ENCODE measurements around the gene KCNK10. TPM values are rescaled to one million over a fixed set of nuclear protein-coding genes. Genes with fewer than 3 reads are reported as not detected.

Gene KCNK10
- total RNA-seq, 4 donors from 2014 or later: 0.10 to 0.38 TPM; not detected in 2

- DNase-seq: no peak
- no peak overlapping the region for H3K27ac ChIP-seq
- TF ChIP-seq, protein P1, sequence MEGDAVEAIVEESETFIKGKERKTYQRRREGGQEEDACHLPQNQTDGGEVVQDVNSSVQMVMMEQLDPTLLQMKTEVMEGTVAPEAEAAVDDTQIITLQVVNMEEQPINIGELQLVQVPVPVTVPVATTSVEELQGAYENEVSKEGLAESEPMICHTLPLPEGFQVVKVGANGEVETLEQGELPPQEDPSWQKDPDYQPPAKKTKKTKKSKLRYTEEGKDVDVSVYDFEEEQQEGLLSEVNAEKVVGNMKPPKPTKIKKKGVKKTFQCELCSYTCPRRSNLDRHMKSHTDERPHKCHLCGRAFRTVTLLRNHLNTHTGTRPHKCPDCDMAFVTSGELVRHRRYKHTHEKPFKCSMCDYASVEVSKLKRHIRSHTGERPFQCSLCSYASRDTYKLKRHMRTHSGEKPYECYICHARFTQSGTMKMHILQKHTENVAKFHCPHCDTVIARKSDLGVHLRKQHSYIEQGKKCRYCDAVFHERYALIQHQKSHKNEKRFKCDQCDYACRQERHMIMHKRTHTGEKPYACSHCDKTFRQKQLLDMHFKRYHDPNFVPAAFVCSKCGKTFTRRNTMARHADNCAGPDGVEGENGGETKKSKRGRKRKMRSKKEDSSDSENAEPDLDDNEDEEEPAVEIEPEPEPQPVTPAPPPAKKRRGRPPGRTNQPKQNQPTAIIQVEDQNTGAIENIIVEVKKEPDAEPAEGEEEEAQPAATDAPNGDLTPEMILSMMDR (IDR thresholded peaks at IDR 0.05): no peak
- no peak for TF ChIP-seq POLR2A (IDR thresholded peaks at IDR 0.05)
- no peaks in the 10 kb centered on the region for H3K36me3 ChIP-seq
- H3K27me3 ChIP-seq: no peaks in the 10 kb centered on the region
- H3K4me3 ChIP-seq (replicated peaks in 1 of 3): no peak overlapping the region
- H3K9me3 ChIP-seq: no peaks in the 10 kb centered on the region
- H3K4me1 ChIP-seq: no peaks in the 10 kb centered on the region
- intact Hi-C loops (cut with DNase I): no loop called here
- WGBS, 2 donors: 63 to 66% methylated on average over 1 of the region's 1 CpG
These were observed 71.4 kb downstream of the KCNK10 start for GRCh38 chr14:88251650-88252049.

DNA sequence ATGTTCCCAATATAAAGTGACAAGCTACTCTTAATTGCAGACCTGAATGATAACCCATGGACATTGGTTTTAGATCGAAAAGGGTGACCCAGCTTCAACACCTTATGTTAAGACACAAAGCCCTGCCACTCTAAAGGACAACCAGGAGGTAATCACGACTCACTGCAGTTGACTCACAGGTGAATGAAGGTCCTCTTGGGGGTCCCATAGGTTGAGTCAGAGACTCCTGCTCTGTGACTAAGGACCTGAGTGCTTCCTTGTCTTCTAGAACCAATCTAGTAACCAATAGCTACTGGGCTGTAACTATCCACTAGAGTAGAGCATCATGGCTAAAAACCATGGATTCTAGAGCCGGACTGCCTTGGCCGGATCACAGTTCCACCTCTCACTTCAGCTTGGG lies 73.8 kb downstream of the KCNK10 start:
- Histone ChIP-seq H3K27me3 (no peaks in the 10 kb centered on the region), H3K27ac (no peak overlapping the region), H3K36me3 (no peaks in the 10 kb centered on the region), H3K4me3 (replicated peaks in 1 of 3) (no peak overlapping the region), H3K4me1 (no peaks in the 10 kb centered on the region), H3K9me3 (no peaks in the 10 kb centered on the region)
- intact Hi-C loops (cut with DNase I): no loop called here
- TF ChIP-seq, protein P1 (IDR thresholded peaks at IDR 0.05): no peak
- TF ChIP-seq POLR2A (IDR thresholded peaks at IDR 0.05): no peak
- WGBS, 2 donors: 93% methylated on average over 4 of the region's 4 CpGs
- DNase-seq: no peak

GRCh38 chr14:88248606-88249005 lies 74.5 kb downstream of the KCNK10 start:
- DNase-seq: no peak
- intact Hi-C loops (cut with DNase I): no loop called here
- no peaks in the 10 kb centered on the region for H3K27me3 ChIP-seq
- WGBS, 2 donors: 87 to 88% methylated on average over 4 of the region's 4 CpGs
- no peaks in the 10 kb centered on the region for H3K4me1 ChIP-seq
- no peak overlapping the region for H3K4me3 ChIP-seq (replicated peaks in 1 of 3)
- no peak overlapping the region for H3K27ac ChIP-seq
- H3K36me3 ChIP-seq: no peaks in the 10 kb centered on the region
- no peaks in the 10 kb centered on the region for H3K9me3 ChIP-seq
- TF ChIP-seq, protein P1 (IDR thresholded peaks at IDR 0.05): no peak
- no peak for TF ChIP-seq POLR2A (IDR thresholded peaks at IDR 0.05)

- no peaks in the 10 kb centered on the region for H3K27me3 ChIP-seq
- no peak for DNase-seq
- intact Hi-C loops (cut with DNase I): no loop called here
- 76 to 83% methylated on average over 4 of the region's 4 CpGs for WGBS, 2 donors
- no peak overlapping the region for H3K4me3 ChIP-seq (replicated peaks in 1 of 3)
- no peaks in the 10 kb centered on the region for H3K4me1 ChIP-seq
- no peak overlapping the region for H3K27ac ChIP-seq
- no peaks in the 10 kb centered on the region for H3K36me3 ChIP-seq
- H3K9me3 ChIP-seq: no peaks in the 10 kb centered on the region
- TF ChIP-seq POLR2A (IDR thresholded peaks at IDR 0.05): no peak
- TF ChIP-seq, protein P1 (IDR thresholded peaks at IDR 0.05): no peak
These were observed 75.8 kb downstream of the KCNK10 start for GRCh38 chr14:88247228-88247627.

DNA sequence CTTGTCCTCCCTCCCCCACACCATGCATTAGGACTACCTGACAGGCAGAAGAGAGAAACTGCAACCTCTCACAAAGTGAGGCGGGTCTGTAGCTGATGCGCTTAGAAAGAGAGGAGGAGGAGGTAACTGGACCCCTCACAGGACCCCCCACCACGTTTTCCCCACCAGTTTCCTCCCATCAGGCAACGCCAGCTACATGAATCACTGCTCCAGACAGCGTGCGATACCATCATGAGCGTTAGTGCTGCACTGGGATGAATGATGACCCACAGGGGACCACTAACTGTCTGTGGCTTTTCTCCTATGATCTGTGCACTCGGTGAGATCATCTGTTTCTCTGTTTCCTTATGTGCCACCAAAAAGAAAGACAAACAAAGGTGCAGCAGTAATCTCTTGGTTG lies 77.7 kb downstream of the KCNK10 start:
- no peaks in the 10 kb centered on the region for H3K27me3 ChIP-seq
- DNase-seq: no peak
- H3K36me3 ChIP-seq: no peaks in the 10 kb centered on the region
- H3K27ac ChIP-seq: no peak overlapping the region
- H3K9me3 ChIP-seq: no peaks in the 10 kb centered on the region
- TF ChIP-seq, protein P1 (IDR thresholded peaks at IDR 0.05): no peak
- TF ChIP-seq POLR2A (IDR thresholded peaks at IDR 0.05): no peak
- intact Hi-C loops (cut with DNase I): no loop called here
- no peak overlapping the region for H3K4me3 ChIP-seq (replicated peaks in 1 of 3)
- H3K4me1 ChIP-seq: no peaks in the 10 kb centered on the region
- WGBS, 2 donors: 28 to 32% methylated on average over 8 of the region's 8 CpGs
